Hematopoietic multipotent progenitor cell treated with erythropoietin and hydrocortisone succinate and interleukin-3 and kit ligand, for 6 days (in vitro differentiated cells): ENCODE measurements around the gene ERVW-1.

ENCODE experiments used
- DNase-seq: peaks from one replicate; pipeline ENCODE4 v3.0.0-alpha.2; 2015

ERVW-1 gene

GRCh38 chr7:92466682-92467081 is 11.1 kb downstream of the ERVW-1 start:
- DNase-seq = no peak

- DNase-seq = no peak
These were observed 13.2 kb downstream of the ERVW-1 start for GRCh38 chr7:92464515-92464914.

- DNase-seq = no peak
These were observed 15.2 kb downstream of the ERVW-1 start for GRCh38 chr7:92462560-92462959.

- peak; percentile 80 for DNase-seq
These were observed 16.4 kb downstream of the ERVW-1 start for GRCh38 chr7:92461027-92462003.

GRCh38 chr7:92460510-92460909 is 17.2 kb downstream of the ERVW-1 start:
- no peak for DNase-seq

- no peak for DNase-seq
These were observed 17.6 kb downstream of the ERVW-1 start for GRCh38 chr7:92460109-92460508.

- no peak for DNase-seq
These were observed 21.5 kb downstream of the ERVW-1 start for GRCh38 chr7:92456236-92456635.

GRCh38 chr7:92451645-92452044 is 26.1 kb downstream of the ERVW-1 start:
- DNase-seq = no peak

GRCh38 chr7:92448205-92448747 is 29.5 kb downstream of the ERVW-1 start:
- peak; percentile 86 for DNase-seq

GRCh38 chr7:92447345-92448204 is 30.2 kb downstream of the ERVW-1 start, which contains the start of gene GATAD1:
Gene GATAD1, plus strand, starts transcription at chr7:92447482. Its CDS starts 248 bp downstream, at chr7:92447730.
- peak; percentile 95 for DNase-seq

- DNase-seq = no peak
These were observed 30.8 kb downstream of the ERVW-1 start for GRCh38 chr7:92446869-92447344.

- DNase-seq = peak; percentile 35
These were observed 35.0 kb downstream of the ERVW-1 start for GRCh38 chr7:92442720-92443119.

GRCh38 chr7:92437956-92438491 is 39.7 kb downstream of the ERVW-1 start:
- no peak for DNase-seq

GRCh38 chr7:92436612-92437445 is 40.9 kb downstream of the ERVW-1 start:
- DNase-seq = no peak

- DNase-seq = no peak
These were observed 42.2 kb downstream of the ERVW-1 start for GRCh38 chr7:92435542-92435941.

- no peak for DNase-seq
These were observed 44.7 kb downstream of the ERVW-1 start for GRCh38 chr7:92433019-92433418.

GRCh38 chr7:92432299-92432946 is 45.3 kb downstream of the ERVW-1 start:
- DNase-seq = no peak

GRCh38 chr7:92427193-92427592 is 50.6 kb downstream of the ERVW-1 start:
- no peak for DNase-seq

GRCh38 chr7:92425311-92425947 is 52.3 kb downstream of the ERVW-1 start:
- DNase-seq = peak; percentile 75

GRCh38 chr7:92423710-92424131 is 54.0 kb downstream of the ERVW-1 start:
- peak; percentile 52 for DNase-seq

GRCh38 chr7:92422926-92423325 is 54.8 kb downstream of the ERVW-1 start:
- DNase-seq = no peak
